AG04450 (cell line): ENCODE data around the gene LOXL3. TPM values are rescaled to one million over a fixed set of nuclear protein-coding genes. Genes with fewer than 3 reads are reported as not detected.
A peak's percentile ranks its signal among the peaks of the same experiment; 100 is the strongest.

Experiments used
- CTCF ChIA-PET: fragments of 300-600, 350-600 bp; formaldehyde crosslinking; extraction: SDS; loops from one replicate; lab custom pipeline; 2022; ENCODE audit warnings: antibody characterized with exemption, inconsistent platforms; lab: Charles Lee
- POLR2A ChIA-PET: fragments of 350-600 bp; formaldehyde crosslinking; extraction: SDS; loops from one replicate; lab custom pipeline; 2021; ENCODE audit warnings: antibody characterized with exemption, inconsistent platforms; lab: Yijun Ruan, JAX
- DNase-seq: peaks from one replicate; pipeline ENCODE4 v3.0.0-alpha.2; 2011; ENCODE audit warnings: low read depth, low spot score
- H3K27ac ChIP-seq: one replicate; pipeline ENCODE4 v1.5.1; 2012; ENCODE audit warnings: low read depth, low read length, control low read depth
- H3K27me3 ChIP-seq: one replicate; pipeline ENCODE4 v1.6.0; 2012; ENCODE audit warnings: low read length; ENCODE audit not compliant: control insufficient read depth, insufficient read depth
- H3K4me3 ChIP-seq: 2 replicates; pipeline ENCODE4 v1.5.1; 2011; ENCODE audit warnings: mild to moderate bottlenecking, low read depth, low read length, control low read depth
- H3K9me3 ChIP-seq: 2 replicates; pipeline ENCODE4 v1.5.1; 2012; ENCODE audit warnings: low read length; ENCODE audit not compliant: control insufficient read depth, insufficient read depth
- CTCF ChIP-seq: IDR thresholded peaks from 2 replicates; pipeline ENCODE4 v1.5.1; 2011; ENCODE audit warnings: low read depth, low read length, control low read depth, inconsistent platforms
- polyA plus RNA-seq: library from polyadenylated mRNA; depleted of rRNA; stranded (reverse); fragments of >200 nt; gene quantifications from 2 replicates; pipeline ENCODE4 v1.2.3, GENCODE V29; 2011

The LOXL3 gene
- polyA plus RNA-seq, 1 experiment = 41.1 TPM

- ChIA-PET CTCF (interaction anchor here (1.3 kb wide), 1 partner anchor 37 kb away, joined by 4 read pairs; no protein-coding TSS in a partner anchor), POLR2A (no interaction called here)
- Histone ChIP-seq H3K27ac (no peak overlapping the region), H3K9me3 (peaks cover 6% of the 10 kb centered on the region; the same call in 1 of the 2 replicates), H3K4me3 (peak overlapping the region; percentile 60), H3K27me3 (no peaks in the 10 kb centered on the region)
- no peak for TF ChIP-seq CTCF
- no peak for DNase-seq
Observed at GRCh38 chr2:74548900-74549826, 4.6 kb downstream of the LOXL3 start.

GRCh38 chr2:74548285-74548899 is 5.3 kb downstream of the LOXL3 start:
- CTCF ChIA-PET = no interaction called here
- no peak for DNase-seq
- H3K27me3 ChIP-seq = no peaks in the 10 kb centered on the region
- TF ChIP-seq CTCF = no peak
- peak overlapping the region; percentile 60 for H3K4me3 ChIP-seq
- H3K27ac ChIP-seq = no peak overlapping the region
- H3K9me3 ChIP-seq = peaks cover 6% of the 10 kb centered on the region; the same call in 1 of the 2 replicates
- POLR2A ChIA-PET = no interaction called here

- no peak for TF ChIP-seq CTCF
- Histone ChIP-seq H3K27me3 (no peaks in the 10 kb centered on the region), H3K27ac (no peak overlapping the region), H3K9me3 (peaks cover 6% of the 10 kb centered on the region; the same call in 1 of the 2 replicates), H3K4me3 (no peak overlapping the region)
- no peak for DNase-seq
- POLR2A ChIA-PET = no interaction called here
- CTCF ChIA-PET = interaction anchor here (1.4 kb wide), 1 partner anchor 42 kb away, joined by 3 read pairs; no protein-coding TSS in a partner anchor
Observed at GRCh38 chr2:74546004-74546403, 7.7 kb downstream of the LOXL3 start.

GRCh38 chr2:74544634-74545033 is 9.1 kb downstream of the LOXL3 start:
- H3K27ac ChIP-seq = no peak overlapping the region
- ChIA-PET POLR2A (no interaction called here), CTCF (no interaction called here)
- H3K9me3 ChIP-seq = peaks cover 6% of the 10 kb centered on the region; the same call in 1 of the 2 replicates
- TF ChIP-seq CTCF = no peak
- H3K27me3 ChIP-seq = no peaks in the 10 kb centered on the region
- no peak for DNase-seq
- H3K4me3 ChIP-seq = no peak overlapping the region
